ENCODE results near the gene KCNMB2.

Gene KCNMB2

DNA sequence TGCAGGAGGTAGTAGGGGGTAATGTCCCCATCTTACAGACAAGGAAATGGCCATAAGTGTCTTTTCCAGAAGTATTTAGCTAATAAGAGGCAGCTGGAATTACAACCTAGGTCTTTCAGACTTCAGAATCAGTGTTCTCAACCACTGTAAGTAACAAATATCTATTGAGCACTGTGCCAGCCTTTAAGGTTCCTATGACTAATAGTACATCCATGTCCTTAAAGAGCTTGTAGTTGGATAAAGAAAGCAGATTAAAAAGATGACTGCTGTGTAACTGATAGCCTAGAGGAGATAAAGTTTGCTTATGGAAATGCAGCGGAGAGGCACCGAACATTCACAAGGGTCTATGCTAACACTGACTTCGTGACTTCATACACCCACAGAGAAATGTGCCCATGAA lies 136.0 kb downstream of the KCNMB2 start:
- ChIA-PET POLR2A (no interaction called here), CTCF (no interaction called here)
- no peak overlapping the region for H3K4me3 ChIP-seq (ENCODE audit: low read depth, low read length)
- DNase-seq (ENCODE audit: low read depth, low spot score): no peak
- TF ChIP-seq CTCF (IDR thresholded peaks at IDR 0.05; ENCODE audit: insufficient read depth, low read length, missing control alignments): no peak

- TF ChIP-seq CTCF (IDR thresholded peaks at IDR 0.05; ENCODE audit: insufficient read depth, low read length, missing control alignments): no peak
- H3K4me3 ChIP-seq (ENCODE audit: low read depth, low read length): no peak overlapping the region
- DNase-seq (ENCODE audit: low read depth, low spot score): no peak
- ChIA-PET CTCF (no interaction called here), POLR2A (no interaction called here)
These were observed 137.3 kb downstream of the KCNMB2 start for GRCh38 chr3:178673529-178673928.

DNA sequence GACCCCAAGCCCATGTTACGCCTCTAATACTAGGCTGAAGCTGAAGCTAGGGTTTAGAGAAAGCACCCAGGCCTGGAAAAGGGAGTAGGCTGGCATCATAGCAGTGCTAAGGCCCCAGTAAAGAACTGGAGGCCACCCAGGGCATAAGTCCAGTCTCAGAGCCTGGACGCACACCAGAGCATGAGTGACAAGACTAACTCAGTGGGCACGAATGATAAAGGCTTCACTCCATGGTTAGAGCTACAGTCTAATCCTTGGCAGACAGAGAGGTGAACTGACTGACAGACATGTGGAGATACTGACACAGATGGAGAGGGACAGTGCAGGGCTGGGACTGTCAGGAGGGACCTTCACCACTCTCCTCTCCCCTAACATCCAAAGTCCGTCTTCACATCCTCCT lies 139.8 kb downstream of the KCNMB2 start:
- no peak for TF ChIP-seq CTCF (IDR thresholded peaks at IDR 0.05; ENCODE audit: insufficient read depth, low read length, missing control alignments)
- H3K4me3 ChIP-seq (ENCODE audit: low read depth, low read length): no peak overlapping the region
- CTCF ChIA-PET: no interaction called here
- POLR2A ChIA-PET: no interaction called here
- no peak for DNase-seq (ENCODE audit: low read depth, low spot score)

DNA sequence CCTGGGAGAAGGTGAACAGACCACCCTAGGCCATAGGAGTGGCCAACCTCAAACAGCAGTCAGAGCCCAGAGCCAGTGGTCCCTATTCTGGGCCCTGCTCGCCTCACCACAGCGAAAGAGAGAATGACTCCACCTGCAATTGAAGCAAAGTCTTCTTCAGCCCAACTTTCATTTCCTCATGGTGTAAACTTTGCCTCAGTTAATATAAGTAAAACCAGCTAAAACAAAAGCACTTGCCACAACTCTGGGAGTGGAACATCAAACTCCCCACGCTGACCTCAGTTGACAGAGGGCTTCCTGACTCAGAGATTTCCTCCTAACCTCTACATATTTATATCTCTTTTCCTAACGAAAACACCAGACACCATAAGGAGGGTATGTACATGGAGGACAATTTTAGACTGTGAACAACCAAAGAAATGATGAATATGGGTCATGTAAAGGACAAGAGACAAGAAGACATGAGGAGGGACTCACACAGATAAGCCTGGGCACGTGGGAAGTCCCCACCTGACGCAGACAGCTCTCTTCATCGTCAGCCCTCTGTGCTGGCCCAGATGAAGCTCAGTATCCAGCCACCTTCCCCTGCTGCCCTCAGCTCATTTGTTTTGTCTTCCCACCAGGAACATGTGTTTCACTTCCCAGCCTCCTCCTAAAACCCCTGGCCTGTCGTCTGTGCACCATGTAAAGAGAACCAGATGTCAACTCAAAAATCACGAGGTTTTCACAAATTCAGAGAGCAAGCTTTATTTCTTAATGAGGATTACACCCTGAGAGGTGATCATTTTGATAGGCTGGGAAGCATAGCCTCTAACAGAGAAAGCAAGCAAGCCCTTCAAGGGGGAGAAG lies 140.9 kb downstream of the KCNMB2 start:
- no peak overlapping the region for H3K4me3 ChIP-seq (ENCODE audit: low read depth, low read length)
- no peak for TF ChIP-seq CTCF (IDR thresholded peaks at IDR 0.05; ENCODE audit: insufficient read depth, low read length, missing control alignments)
- CTCF ChIA-PET: no interaction called here
- POLR2A ChIA-PET: no interaction called here
- no peak for DNase-seq (ENCODE audit: low read depth, low spot score)

GRCh38 chr3:178677961-178678360 lies 141.7 kb downstream of the KCNMB2 start:
- CTCF ChIA-PET: no interaction called here
- H3K4me3 ChIP-seq (ENCODE audit: low read depth, low read length): no peak overlapping the region
- no peak for TF ChIP-seq CTCF (IDR thresholded peaks at IDR 0.05; ENCODE audit: insufficient read depth, low read length, missing control alignments)
- DNase-seq (ENCODE audit: low read depth, low spot score): no peak
- POLR2A ChIA-PET: no interaction called here

DNA sequence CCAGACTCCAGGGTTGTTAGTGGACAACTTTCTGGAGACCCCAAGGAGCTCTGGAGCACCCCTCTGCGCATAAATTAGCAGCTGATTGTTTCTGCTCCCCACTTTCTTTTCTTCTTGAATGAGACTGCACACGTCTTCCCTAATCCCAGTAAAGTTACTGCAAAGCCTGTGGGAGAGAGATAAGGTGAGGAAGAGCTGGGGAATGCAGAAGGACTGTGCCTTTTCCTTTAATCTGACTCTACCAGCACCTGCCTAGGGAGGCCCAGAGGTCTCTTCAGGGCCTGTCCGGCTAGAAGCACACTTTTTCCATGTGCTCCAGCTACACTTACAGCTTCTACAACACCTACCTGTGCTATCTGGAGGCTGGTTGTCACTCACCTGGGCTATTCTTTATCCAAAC lies 143.8 kb downstream of the KCNMB2 start:
- DNase-seq (ENCODE audit: low read depth, low spot score): no peak
- CTCF ChIA-PET: no interaction called here
- POLR2A ChIA-PET: no interaction called here
- TF ChIP-seq CTCF (IDR thresholded peaks at IDR 0.05; ENCODE audit: insufficient read depth, low read length, missing control alignments): no peak
- H3K4me3 ChIP-seq (ENCODE audit: low read depth, low read length): no peak overlapping the region

Measured in AG04449 (cell line).